GM23338 (cell line): ENCODE data around the gene ADAMTS17.

Source experiments
- CTCF ChIP-seq, 2 experiments: fragments of 200-600 bp in 1 of 2; sonication (generic) in 1 of 2; conservative IDR thresholded peaks; 2 replicates each; pipeline versions ENCODE4 v1.5.1 to v1.6.1; 2016 to 2017; ENCODE audit warnings: antibody characterized with exemption in 2 of 2, low read depth in 2 of 2, mild to moderate bottlenecking in 2 of 2, moderate library complexity in 1 of 2
- ETS1 ChIP-seq: IDR thresholded peaks from 2 replicates; pipeline ENCODE4 v1.6.1; 2016; ENCODE audit warnings: antibody characterized with exemption
- EZH2 ChIP-seq: fragments of 200-600 bp; sonication (generic); IDR thresholded peaks from one replicate; pipeline ENCODE4 v1.8.0; 2017; ENCODE audit warnings: antibody characterized with exemption, mild to moderate bottlenecking, low read depth; ENCODE audit not compliant: unreplicated experiment
- NANOG ChIP-seq: IDR thresholded peaks from 2 replicates; pipeline ENCODE4 v1.6.1; 2016; ENCODE audit warnings: antibody characterized with exemption, borderline replicate concordance
- POLR2AphosphoS5 ChIP-seq: IDR thresholded peaks from 2 replicates; pipeline ENCODE4 v1.6.1; 2016; ENCODE audit warnings: antibody characterized with exemption, low read depth
- REST ChIP-seq: IDR thresholded peaks from one replicate; pipeline ENCODE4 v1.6.1; 2018; ENCODE audit warnings: antibody characterized with exemption; ENCODE audit not compliant: unreplicated experiment
- STAT1 ChIP-seq: IDR thresholded peaks from one replicate; pipeline ENCODE4 v1.6.1; 2016; ENCODE audit warnings: antibody characterized with exemption; ENCODE audit not compliant: unreplicated experiment

- no peak for TF ChIP-seq CTCF (conservative IDR thresholded peaks at IDR 0.05; ENCODE audit: low read depth in 2 of 2)
- no peak for TF ChIP-seq EZH2
- TF ChIP-seq REST: no peak
- TF ChIP-seq POLR2AphosphoS5: no peak
- no peak for TF ChIP-seq NANOG
- no peak for TF ChIP-seq ETS1
- no peak for TF ChIP-seq STAT1
These were observed 13.6 kb upstream of the ADAMTS17 start for GRCh38 chr15:100355342-100355741.
